Retina (tissue), 1 donor: ENCODE results near the gene CTRL.
"Not testable (repeated sequence)": the region's sequence is repeated elsewhere in the genome, so short reads cannot be mapped to it uniquely, and the experiment has no call there.

ENCODE experiments used
- DNase-seq: peaks from one replicate; pipeline ENCODE4 v3.0.0-alpha.2; 2016

CTRL gene

GRCh38 chr16:67922740-67923139 lies 8.9 kb downstream of the CTRL start:
- no peak for DNase-seq

GRCh38 chr16:67922221-67922620 lies 9.4 kb downstream of the CTRL start:
- DNase-seq, result no peak

GRCh38 chr16:67919622-67920221 lies 11.9 kb downstream of the CTRL start:
- no peak for DNase-seq

GRCh38 chr16:67917852-67918236 lies 13.8 kb downstream of the CTRL start:
- DNase-seq, result no peak

GRCh38 chr16:67917140-67917851 lies 14.4 kb downstream of the CTRL start:
- no peak for DNase-seq

- no peak for DNase-seq
Measured at GRCh38 chr16:67915831-67916723, 15.6 kb downstream of the CTRL start.

- DNase-seq, result not testable (repeated sequence)
Measured at GRCh38 chr16:67915496-67915769, 16.2 kb downstream of the CTRL start.

- no peak for DNase-seq
Measured at GRCh38 chr16:67914758-67915495, 16.7 kb downstream of the CTRL start.

- DNase-seq, result no peak
Measured at GRCh38 chr16:67910158-67910557, 21.5 kb downstream of the CTRL start.

GRCh38 chr16:67909056-67909742 lies 22.5 kb downstream of the CTRL start:
- no peak for DNase-seq

GRCh38 chr16:67907397-67908180 lies 24.1 kb downstream of the CTRL start:
- no peak for DNase-seq

GRCh38 chr16:67902831-67903230 lies 28.8 kb downstream of the CTRL start:
- DNase-seq, result no peak

- DNase-seq, result no peak
Measured at GRCh38 chr16:67901734-67902133, 29.9 kb downstream of the CTRL start.

- no peak for DNase-seq
Measured at GRCh38 chr16:67897231-67897630, 34.4 kb downstream of the CTRL start.

GRCh38 chr16:67893743-67894399 lies 37.8 kb downstream of the CTRL start:
- no peak for DNase-seq

GRCh38 chr16:67892899-67893742 lies 38.5 kb downstream of the CTRL start, which contains the start of gene PSKH1:
PSKH1 (plus strand) TSS chr16:67893254; CDS start chr16:67908750, 15,496 bp downstream.
- DNase-seq, result peak; percentile 95

- no peak for DNase-seq
Measured at GRCh38 chr16:67892375-67892774, 39.3 kb downstream of the CTRL start.

- no peak for DNase-seq
Measured at GRCh38 chr16:67888331-67888730, 43.3 kb downstream of the CTRL start.

- DNase-seq, result no peak
Measured at GRCh38 chr16:67886387-67886786, 45.3 kb downstream of the CTRL start.

- no peak for DNase-seq
Measured at GRCh38 chr16:67885976-67886375, 45.7 kb downstream of the CTRL start.
